Skeletal muscle satellite cell (primary cell): ENCODE data around the gene C10orf90.

ENCODE experiments used
- H3K27me3 ChIP-seq: 2 replicates; pipeline ENCODE4 v1.7.0; 2013; ENCODE audit warnings: low read length; ENCODE audit not compliant: control insufficient read depth, insufficient read depth
- H3K36me3 ChIP-seq: 2 replicates; pipeline ENCODE4 v1.7.0; 2013; ENCODE audit warnings: mild to moderate bottlenecking, control low read depth, low read length; ENCODE audit not compliant: insufficient read depth
- H3K4me1 ChIP-seq: 2 replicates; pipeline ENCODE4 v1.7.0; 2013; ENCODE audit warnings: low read length; ENCODE audit not compliant: control insufficient read depth, insufficient read depth
- H3K4me2 ChIP-seq: 2 replicates; pipeline ENCODE4 v1.7.0; 2013; ENCODE audit warnings: mild to moderate bottlenecking, low read length
- H3K4me3 ChIP-seq: 2 replicates; pipeline ENCODE4 v1.7.0; 2013; ENCODE audit warnings: low read length
- H3K9ac ChIP-seq: 2 replicates; pipeline ENCODE4 v1.7.0; 2013; ENCODE audit warnings: mild to moderate bottlenecking, low read depth, low read length, moderate library complexity
- H3K9me3 ChIP-seq: replicated peaks from 2 replicates; pipeline ENCODE4 v1.7.0; 2013; ENCODE audit warnings: mild to moderate bottlenecking, control low read depth, low read length

The C10orf90 gene

GRCh38 chr10:126629925-126630624 is 40.4 kb downstream of the C10orf90 start:
- Histone ChIP-seq H3K4me1 (no peaks in the 10 kb centered on the region), H3K9ac (no peak overlapping the region), H3K36me3 (no peaks in the 10 kb centered on the region), H3K27me3 (peaks cover 27% of the 10 kb centered on the region), H3K4me3 (no peak overlapping the region), H3K9me3 (no peaks in the 10 kb centered on the region), H3K4me2 (no peak overlapping the region)

GRCh38 chr10:126628746-126629145 is 41.7 kb downstream of the C10orf90 start:
- Histone ChIP-seq H3K4me3 (no peak overlapping the region), H3K4me2 (no peak overlapping the region), H3K27me3 (peaks cover 27% of the 10 kb centered on the region), H3K9ac (no peak overlapping the region), H3K9me3 (no peaks in the 10 kb centered on the region), H3K36me3 (no peaks in the 10 kb centered on the region), H3K4me1 (no peaks in the 10 kb centered on the region)

GRCh38 chr10:126621846-126622245 is 48.6 kb downstream of the C10orf90 start:
- no peaks in the 10 kb centered on the region for H3K27me3 ChIP-seq
- H3K4me2 ChIP-seq = no peak overlapping the region
- H3K9me3 ChIP-seq = no peaks in the 10 kb centered on the region
- H3K36me3 ChIP-seq = no peaks in the 10 kb centered on the region
- H3K4me3 ChIP-seq = no peak overlapping the region
- no peak overlapping the region for H3K9ac ChIP-seq
- H3K4me1 ChIP-seq = peaks cover 7% of the 10 kb centered on the region

GRCh38 chr10:126618466-126618865 is 52.0 kb downstream of the C10orf90 start:
- no peak overlapping the region for H3K9ac ChIP-seq
- H3K4me2 ChIP-seq = no peak overlapping the region
- H3K4me3 ChIP-seq = no peak overlapping the region
- peaks cover 7% of the 10 kb centered on the region for H3K4me1 ChIP-seq
- no peaks in the 10 kb centered on the region for H3K9me3 ChIP-seq
- no peaks in the 10 kb centered on the region for H3K27me3 ChIP-seq
- no peaks in the 10 kb centered on the region for H3K36me3 ChIP-seq

- Histone ChIP-seq H3K4me3 (no peak overlapping the region), H3K27me3 (no peaks in the 10 kb centered on the region), H3K9me3 (no peaks in the 10 kb centered on the region), H3K4me2 (no peak overlapping the region), H3K4me1 (peaks cover 7% of the 10 kb centered on the region), H3K36me3 (no peaks in the 10 kb centered on the region), H3K9ac (no peak overlapping the region)
Measured at GRCh38 chr10:126617733-126618132, 52.8 kb downstream of the C10orf90 start.

- Histone ChIP-seq H3K9ac (no peak overlapping the region), H3K4me2 (no peak overlapping the region), H3K27me3 (no peaks in the 10 kb centered on the region), H3K4me1 (peaks cover 7% of the 10 kb centered on the region), H3K36me3 (no peaks in the 10 kb centered on the region), H3K9me3 (no peaks in the 10 kb centered on the region), H3K4me3 (no peak overlapping the region)
Measured at GRCh38 chr10:126617208-126617607, 53.3 kb downstream of the C10orf90 start.

- no peak overlapping the region for H3K4me3 ChIP-seq
- no peak overlapping the region for H3K4me2 ChIP-seq
- H3K9me3 ChIP-seq = no peaks in the 10 kb centered on the region
- peaks cover 7% of the 10 kb centered on the region for H3K4me1 ChIP-seq
- H3K27me3 ChIP-seq = no peaks in the 10 kb centered on the region
- H3K36me3 ChIP-seq = no peaks in the 10 kb centered on the region
- no peak overlapping the region for H3K9ac ChIP-seq
Measured at GRCh38 chr10:126616737-126617136, 53.8 kb downstream of the C10orf90 start.

- H3K36me3 ChIP-seq = no peaks in the 10 kb centered on the region
- H3K4me3 ChIP-seq = no peak overlapping the region
- no peaks in the 10 kb centered on the region for H3K9me3 ChIP-seq
- H3K4me1 ChIP-seq = no peaks in the 10 kb centered on the region
- no peak overlapping the region for H3K9ac ChIP-seq
- no peak overlapping the region for H3K4me2 ChIP-seq
- peaks cover 3% of the 10 kb centered on the region for H3K27me3 ChIP-seq
Measured at GRCh38 chr10:126611303-126611702, 59.2 kb downstream of the C10orf90 start.

GRCh38 chr10:126609566-126609965 is 60.9 kb downstream of the C10orf90 start:
- Histone ChIP-seq H3K4me2 (no peak overlapping the region), H3K27me3 (peaks cover 7% of the 10 kb centered on the region), H3K4me3 (no peak overlapping the region), H3K9ac (no peak overlapping the region), H3K36me3 (no peaks in the 10 kb centered on the region), H3K4me1 (no peaks in the 10 kb centered on the region), H3K9me3 (no peaks in the 10 kb centered on the region)

- H3K4me1 ChIP-seq = no peaks in the 10 kb centered on the region
Measured at GRCh38 chr10:126599949-126600682, 70.4 kb downstream of the C10orf90 start.

GRCh38 chr10:126598009-126598408 is 72.5 kb downstream of the C10orf90 start:
- no peaks in the 10 kb centered on the region for H3K9me3 ChIP-seq
- H3K9ac ChIP-seq = no peak overlapping the region
- no peaks in the 10 kb centered on the region for H3K36me3 ChIP-seq

More at GRCh38 chr10:126599949-126600682, 70.4 kb downstream of the C10orf90 start:
- Histone ChIP-seq H3K36me3 (no peaks in the 10 kb centered on the region), H3K9me3 (no peaks in the 10 kb centered on the region), H3K27me3 (peaks cover 4% of the 10 kb centered on the region), H3K4me2 (no peak overlapping the region), H3K9ac (no peak overlapping the region), H3K4me3 (no peak overlapping the region)

GRCh38 chr10:126597211-126597610 is 73.3 kb downstream of the C10orf90 start:
- no peaks in the 10 kb centered on the region for H3K4me1 ChIP-seq
- no peaks in the 10 kb centered on the region for H3K36me3 ChIP-seq
- no peak overlapping the region for H3K9ac ChIP-seq
- no peak overlapping the region for H3K4me3 ChIP-seq
- H3K4me2 ChIP-seq = no peak overlapping the region
- no peaks in the 10 kb centered on the region for H3K9me3 ChIP-seq
- peaks cover 12% of the 10 kb centered on the region for H3K27me3 ChIP-seq

More at GRCh38 chr10:126598009-126598408, 72.5 kb downstream of the C10orf90 start:
- Histone ChIP-seq H3K4me2 (no peak overlapping the region), H3K27me3 (peaks cover 12% of the 10 kb centered on the region), H3K4me1 (no peaks in the 10 kb centered on the region), H3K4me3 (no peak overlapping the region)
